HG02840 (cell line): ENCODE measurements around the gene SMLR1.
"Not testable (repeated sequence)": the region's sequence is repeated elsewhere in the genome, so short reads cannot be mapped to it uniquely, and the experiment has no call there.

Experiments used
- ATAC-seq: cut with Tn5 transposase; IDR thresholded peaks from one replicate; pipeline ENCODE4 v1.9.1; 2021; ENCODE audit warnings: mild to moderate bottlenecking, moderate library complexity, moderate number of reproducible peaks; ENCODE audit not compliant: unreplicated experiment, low FRiP score

The SMLR1 gene

DNA sequence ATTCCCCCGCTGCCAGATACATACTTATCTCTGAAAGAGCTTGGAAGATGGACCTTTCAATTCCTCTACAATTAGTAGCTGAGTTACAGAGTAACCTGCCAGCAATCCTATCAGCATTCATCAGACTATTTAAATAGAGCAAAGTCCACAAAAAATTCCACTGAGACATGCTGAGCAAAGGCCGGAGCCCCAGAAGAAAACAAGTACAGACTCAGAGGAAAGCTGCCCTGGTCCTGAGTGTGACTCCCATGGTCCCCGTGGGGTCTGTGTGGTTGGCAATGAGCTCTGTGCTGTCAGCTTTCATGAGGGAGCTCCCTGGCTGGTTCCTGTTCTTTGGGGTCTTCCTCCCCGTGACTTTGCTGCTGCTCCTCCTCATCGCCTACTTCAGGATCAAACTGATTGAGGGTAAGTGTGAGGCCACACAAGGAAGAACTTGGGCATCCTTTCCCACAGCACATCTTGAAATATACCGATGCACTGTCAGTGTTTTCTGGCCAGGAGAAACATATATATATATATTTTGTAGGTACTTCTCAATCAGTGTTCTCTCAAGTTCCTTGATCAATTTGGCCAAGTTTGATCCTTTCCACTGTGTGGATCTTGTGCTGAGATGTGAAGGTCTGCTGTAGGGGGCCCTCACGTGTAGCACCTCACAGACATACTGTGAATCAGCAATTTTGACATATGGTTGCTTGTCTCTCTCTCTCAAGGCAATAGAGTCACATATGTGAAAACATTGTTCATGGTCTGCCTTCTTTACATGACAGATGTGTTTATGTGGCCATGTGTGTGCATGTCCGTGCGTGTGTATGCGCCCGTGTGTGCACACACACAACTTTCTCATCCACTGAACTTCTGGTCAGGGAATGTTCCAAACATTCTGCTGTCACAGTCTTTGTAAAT, at the start of gene SMLR1:
TSS of gene SMLR1 (plus strand) at position 160 of the 903 bp plus-strand sequence. CDS start at position 168, 8 bp downstream.
- no peak for ATAC-seq

DNA sequence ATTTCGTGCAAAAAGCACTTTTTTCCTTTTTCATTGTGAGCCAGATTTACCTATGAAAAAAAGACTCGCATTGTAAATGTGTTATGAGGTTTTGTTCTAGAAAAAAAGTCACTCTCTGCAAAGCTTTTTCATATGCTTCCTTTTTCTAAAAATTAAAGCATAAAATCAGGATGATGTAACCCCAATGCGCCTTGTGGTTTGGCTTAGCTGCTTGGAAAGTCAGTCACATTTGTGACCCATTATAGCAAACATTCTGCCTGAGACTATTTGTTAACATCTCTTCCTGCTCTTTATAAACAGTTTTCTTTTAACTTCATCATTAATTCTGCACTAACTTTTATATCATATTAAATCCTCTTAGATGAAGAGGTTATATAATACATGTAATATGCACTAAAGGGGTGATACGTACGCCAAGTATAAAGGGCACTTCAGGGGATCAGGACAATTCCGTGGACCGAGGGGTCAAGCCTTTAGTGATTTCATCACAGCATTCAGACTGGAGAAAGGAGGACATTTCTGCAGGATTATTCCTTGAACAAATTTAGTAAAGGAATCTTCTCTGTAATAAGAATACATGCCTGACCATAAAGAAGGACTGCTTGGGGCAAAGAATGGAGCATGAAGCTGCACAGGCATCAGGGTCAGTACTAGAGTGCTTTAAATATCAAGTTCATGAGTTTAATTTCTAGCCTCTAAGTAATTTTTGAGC, 48.1 kb upstream of the SMLR1 start:
- no peak for ATAC-seq

DNA sequence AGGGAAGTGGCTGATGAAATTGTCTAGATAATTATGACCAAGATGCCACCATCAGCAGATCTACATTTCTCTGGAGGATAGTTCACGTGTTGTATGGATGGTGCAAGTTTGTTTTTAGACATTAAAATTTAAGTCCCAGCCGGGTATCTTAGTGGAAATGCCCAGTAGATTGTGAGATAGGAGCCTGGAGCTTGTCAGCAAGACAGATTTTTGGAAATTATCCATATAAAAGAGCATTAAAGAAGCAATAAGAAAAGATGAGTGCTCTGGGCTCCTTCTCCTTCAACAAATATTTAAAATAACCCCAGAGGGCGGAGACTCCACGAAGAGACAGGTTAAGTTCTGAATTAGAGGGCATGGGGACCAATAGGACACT, 47.6 kb upstream of the SMLR1 start:
- ATAC-seq, result no peak

DNA sequence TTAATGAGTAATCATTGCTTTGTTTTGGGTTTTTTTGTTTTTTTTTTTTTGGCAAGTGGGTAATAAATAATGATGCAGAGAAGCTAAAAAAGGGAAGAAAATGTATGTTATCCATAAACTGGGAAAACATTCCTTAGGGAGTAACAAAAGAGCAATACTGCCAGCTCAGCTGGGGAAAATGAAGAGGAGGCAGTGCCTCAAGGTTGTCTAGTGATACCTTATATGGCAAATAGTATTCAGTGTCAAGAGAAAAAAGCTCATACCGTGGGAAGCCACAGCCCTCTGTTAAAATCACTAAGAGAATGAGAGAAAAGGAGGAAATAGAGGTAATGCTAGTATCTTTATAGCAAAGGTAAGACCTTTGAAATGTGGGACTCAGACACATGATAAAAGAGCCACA, 47.1 kb upstream of the SMLR1 start:
- ATAC-seq, result no peak

DNA sequence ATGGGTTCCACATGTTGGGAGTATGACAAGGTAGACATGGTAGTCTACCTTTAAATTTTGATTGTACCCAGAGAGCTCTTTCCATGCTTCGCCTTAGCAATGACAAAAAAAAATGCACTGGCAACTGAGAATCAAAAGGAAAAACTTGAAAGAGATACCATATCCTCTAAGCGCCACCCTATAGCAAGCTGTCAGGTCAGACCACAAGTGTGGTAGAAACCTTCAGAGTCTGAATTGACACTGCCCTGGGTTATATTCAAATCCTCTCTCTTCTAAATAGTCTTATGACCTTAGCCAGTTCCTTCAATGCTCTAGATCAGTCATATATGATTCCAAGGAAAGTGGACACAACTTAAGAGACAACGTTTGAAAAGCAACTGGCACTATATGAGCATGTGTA, 45.6 kb upstream of the SMLR1 start:
- no peak for ATAC-seq

DNA sequence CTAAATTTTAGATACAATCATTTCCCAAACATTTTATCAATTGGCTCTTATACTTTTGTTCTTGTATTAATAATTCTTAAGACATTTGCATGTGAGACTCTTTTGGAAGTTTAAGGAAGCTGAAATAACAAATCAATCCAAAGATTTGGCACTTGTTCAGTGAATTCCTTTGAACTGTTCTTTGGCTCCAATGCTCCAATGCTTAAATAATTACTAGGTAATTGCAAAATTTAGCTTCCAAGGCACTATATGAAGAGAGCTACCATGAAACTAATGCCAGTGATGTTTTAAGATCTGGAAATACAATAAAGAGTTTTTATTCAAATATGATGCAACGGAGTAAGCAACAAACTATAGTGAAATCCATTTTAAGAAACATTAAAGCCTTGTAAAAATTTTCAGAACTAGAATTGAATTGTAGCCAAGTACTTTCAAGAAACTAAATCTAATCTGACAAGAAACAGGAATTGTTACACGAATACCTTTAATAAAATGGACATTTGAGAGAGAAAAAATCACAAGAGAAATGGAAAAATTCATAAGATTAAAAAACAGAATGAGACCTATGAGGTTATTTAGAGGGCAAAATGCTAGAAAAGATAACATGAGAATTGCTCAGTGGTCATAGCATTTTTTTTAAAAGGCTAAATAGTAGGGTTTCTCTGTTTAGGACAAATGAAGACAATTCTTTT, 43.6 kb upstream of the SMLR1 start:
- no peak for ATAC-seq

DNA sequence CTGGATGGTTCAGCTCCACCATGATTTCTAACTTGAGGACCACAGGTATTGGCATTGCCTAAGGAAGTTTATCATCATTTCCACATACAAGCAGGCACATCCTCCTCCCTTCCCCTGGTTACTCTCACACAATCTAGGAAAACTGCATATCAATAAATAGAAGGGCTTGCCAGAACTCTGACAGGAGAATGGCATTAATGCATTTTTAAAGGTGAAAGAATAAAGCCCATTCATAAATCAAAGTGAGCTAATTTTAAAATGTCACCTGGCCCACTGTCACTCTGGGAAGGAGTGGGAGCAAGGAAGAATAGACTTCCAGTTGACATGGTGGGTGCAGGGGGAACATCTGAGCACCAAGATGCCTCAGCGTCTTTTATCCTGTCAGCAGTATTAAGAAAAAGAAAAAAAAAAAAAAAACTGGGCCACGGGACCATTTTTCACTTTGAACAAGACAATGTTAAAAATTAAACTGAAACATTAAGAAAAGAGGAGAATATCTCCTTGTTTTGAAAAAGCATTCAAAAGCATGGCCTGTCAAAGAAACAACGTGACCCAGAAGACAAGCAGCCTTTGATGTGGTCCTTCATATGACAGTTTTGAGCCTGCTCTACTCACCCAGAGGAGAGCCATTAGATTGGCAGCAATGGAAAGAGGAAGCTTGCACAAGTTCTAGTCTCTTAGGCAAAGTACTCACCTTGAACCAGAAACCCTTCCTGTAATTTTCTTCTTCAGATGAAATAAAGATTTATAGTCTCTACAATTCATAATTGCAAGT, 39.3 kb upstream of the SMLR1 start:
- ATAC-seq, result no peak

DNA sequence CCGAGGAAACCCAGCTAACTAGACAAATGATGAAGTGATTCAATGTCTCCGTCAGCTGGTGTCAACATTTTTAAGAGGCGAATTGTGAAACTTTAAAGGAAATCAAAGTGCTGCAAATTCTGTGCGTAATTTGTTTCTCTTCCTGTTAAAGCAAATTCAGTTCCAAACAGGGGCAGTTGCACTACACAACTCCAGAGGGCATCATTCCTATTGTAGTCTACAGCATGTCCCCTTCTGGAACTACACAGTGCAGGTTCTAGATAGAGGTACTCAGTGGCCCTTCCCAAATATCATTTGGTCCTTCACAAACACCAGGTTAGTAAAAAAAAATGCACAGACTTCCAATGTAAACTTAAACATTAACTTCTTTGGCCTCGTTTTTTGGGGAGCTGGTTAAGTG, 38.3 kb upstream of the SMLR1 start:
- no peak for ATAC-seq

DNA sequence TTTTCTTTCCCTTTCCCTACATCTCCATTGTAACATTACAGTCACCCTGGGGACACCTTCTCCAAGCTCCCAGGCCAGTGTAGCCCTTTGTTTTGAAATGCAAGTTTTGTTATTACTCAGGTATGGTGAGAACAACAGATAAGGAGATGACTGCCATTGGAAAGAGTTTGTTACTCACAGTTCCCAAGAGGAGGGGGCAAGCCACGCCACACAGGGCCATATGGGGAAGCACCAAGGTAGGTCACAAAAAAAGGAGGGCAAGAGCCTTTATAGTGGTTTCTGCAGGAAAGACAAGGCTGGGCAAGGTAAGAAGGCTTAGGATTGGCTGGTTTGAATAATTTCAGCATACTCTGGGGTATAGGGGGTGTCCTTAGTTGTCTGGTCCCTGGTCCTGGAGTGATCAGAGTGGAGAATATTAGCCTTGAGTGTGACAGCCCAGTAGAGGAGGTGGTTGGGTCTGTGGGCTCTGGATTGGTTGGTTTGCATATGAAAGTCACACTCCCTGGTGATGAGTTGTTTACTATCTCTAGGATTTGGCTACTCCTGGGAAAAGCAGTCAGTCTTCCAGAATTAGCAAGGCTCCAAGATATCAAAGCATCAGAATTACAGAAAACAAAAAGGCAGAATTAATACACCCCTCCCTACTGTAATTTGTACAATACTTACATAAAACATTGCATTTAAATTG, 33.1 kb upstream of the SMLR1 start:
- no peak for ATAC-seq

DNA sequence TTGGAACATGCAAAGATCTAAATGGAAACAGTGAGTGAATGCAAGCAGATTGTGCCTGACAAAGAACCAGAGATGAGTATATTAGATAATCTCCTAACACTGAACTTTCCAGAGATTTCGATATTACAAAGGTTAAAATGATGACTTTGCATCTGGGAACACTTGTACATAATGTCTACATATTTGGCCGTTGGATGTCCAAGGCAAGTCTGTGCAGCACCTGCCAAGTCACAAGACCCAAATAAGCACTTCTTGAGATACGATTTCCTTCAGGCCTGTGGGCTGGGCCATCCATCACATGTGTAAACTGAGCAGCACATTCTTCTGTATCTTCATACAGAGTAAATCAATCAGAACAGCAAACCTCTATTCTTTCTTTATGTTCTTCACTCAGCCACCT, 32.5 kb upstream of the SMLR1 start:
- no peak for ATAC-seq

DNA sequence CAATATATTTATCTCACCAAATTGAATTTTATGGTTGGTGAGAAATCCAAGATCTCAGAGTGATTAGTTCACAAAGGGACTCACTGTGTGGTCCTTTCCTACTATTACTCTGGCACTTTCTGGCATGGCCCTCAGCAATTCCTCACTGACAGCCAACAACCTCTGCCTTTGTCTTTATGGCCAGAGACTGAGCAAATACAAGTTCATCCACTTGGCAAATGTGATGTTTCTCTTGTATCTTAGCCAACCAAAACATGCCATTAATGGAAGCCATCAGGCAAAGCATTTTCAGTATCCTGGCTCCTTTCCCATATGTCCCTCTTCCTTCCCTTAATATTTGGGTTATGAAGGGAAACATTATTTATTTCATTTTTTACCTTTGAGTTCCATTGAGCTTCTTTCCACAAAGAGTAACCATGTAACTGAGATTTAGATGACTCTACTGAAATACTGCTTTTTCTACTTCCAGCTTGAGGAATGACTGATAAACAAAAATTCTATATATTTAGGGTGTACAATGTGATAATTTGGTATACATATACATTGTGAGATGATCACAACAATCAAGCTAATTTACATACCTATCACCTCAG, 30.8 kb upstream of the SMLR1 start:
- no peak for ATAC-seq

DNA sequence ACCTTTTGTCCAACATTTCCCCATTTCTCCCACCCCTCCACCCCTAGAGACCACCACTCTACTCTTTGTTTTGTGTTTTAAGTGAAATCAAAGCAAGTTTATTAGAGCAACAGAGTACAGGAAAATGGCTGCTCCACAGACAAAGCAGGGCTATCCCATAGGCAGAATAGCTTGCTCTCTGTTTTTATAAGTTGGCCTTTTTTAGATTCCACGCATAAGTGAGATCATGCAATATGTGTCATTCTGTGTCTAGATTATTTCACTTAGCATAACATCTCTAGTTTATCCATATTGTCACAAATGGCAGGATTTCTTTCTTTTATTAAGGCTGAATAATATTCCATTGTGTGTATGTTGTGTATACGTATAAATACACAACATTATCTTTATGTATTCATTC, 30.1 kb upstream of the SMLR1 start:
- no peak for ATAC-seq

DNA sequence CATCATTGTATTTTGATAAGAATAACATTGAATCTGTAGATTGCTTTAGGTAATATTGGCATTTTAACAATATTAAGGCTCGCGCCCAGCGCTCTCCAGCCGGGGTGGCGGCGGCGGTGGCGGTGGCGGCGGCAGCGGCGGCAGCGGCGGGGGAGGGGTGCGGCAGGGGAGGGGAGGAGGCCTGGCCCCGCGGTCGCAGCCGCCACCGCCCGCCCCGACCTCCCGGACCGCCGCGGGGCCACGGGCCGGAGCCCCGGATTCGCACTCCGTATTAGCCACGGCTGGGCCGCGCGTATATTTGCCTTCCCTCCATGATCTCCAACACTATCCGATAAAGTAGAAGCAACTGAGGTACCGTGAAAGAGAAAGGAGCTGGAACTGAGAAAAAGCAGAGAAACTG, 25.8 kb upstream of the SMLR1 start:
- ATAC-seq, result not testable (repeated sequence)

DNA sequence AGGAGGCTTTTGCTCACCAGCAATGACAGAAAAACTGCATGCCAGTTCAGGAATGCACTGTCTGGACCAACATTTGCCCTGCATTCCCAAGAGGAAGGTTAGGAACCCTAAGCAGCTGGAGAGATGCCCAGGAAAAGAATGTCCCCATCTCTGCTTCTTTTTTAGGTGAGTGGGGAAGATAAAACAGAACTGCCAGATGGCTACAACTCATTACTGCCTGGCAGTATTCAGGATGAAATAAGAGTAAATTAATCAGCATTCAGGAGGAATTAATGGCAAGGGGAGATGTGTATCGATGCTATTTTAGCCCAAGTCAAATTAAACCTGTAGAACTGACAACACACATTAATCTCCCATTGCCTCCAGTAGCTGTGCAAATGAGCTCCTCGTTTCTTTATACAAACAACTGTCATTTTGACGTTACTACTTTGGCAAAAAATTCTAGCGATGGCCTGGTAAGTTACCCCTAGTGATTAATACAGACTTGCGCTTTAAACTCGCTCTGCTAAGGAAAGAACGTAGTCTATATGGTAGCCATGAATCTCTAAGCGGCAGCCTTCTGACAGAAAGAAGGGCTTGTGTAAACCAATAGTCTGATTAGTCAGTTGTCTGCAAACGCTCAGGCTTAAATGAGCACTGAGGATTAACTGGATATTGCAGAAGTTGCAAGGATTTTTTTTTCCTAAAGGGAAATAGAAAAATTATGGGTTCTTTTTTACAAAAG, 16.7 kb upstream of the SMLR1 start:
- no peak for ATAC-seq

DNA sequence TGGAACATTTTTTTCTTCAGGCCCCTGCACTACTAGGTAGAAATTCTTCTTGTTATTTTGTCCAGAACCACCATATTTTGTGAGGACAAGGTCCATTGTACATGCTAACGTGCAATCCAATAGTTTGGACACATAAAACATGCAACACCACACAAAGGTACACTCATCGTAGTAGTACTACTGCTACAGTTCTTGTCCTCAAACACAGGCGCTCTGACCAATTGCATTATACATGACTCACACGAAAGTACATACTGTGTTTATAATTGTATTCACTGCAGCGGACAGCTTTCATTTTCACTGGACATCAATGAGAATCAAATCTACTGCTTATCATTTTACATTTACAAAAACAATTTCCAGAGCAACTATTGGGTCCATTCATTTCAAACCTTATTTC, 15.3 kb upstream of the SMLR1 start:
- no peak for ATAC-seq

DNA sequence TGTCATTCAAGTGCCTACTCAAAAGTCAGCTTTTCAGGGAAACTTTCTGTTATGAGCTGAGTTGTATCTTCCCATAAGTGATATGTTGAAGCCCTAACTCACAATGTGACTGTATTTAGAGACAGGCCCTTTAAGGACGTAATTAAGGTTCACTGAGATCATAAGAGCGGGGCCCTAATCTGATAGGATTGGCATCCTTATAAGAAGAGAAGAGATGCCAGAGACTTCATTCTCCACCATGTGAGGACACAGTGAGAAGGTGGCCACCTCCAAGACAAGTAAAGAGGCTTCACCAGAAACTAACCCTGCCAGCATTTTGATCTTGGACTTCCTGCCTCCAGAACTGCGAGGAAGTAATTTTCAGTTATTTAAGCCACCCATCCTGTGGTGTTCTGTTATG, 12.7 kb upstream of the SMLR1 start:
- no peak for ATAC-seq

DNA sequence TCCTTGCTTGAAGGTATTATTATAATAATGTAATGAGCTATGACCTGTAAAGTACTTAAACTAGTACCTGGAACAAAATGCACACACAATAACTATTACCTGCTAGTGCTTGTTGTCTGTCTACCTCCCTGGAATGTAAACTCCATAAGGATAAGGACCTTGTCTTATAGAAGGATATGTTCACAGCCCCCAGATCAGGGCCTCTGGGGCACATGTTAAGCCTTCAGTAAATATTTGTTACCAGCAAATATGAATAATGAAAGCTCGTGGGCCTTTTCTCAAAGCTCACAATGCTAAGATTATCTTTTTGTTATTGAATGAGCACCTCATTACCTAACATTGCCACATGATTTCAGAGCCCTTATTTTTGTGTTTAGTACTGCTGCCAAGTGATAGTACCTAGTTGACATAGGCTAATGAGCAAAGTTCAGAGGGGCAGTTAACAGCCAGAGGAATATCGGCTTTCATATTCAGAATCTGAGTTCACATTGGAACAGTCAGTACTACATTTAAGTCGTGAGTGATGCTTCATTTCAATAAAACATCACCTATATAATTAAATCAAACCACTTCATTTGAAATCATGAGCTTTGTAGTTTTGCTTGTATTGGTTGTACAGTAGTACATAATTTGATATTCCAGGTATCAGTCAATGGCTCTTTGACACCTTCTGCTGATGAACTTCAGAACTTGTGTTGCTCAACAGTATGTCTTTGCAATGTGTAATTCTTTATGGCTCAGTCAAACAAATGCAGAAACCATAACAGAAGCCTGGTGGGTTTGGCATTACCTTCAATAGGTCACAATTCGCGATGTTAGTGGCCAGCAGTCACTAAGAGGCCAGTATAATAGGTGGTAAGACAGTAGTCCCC, 11.8 kb upstream of the SMLR1 start:
- ATAC-seq, result no peak

DNA sequence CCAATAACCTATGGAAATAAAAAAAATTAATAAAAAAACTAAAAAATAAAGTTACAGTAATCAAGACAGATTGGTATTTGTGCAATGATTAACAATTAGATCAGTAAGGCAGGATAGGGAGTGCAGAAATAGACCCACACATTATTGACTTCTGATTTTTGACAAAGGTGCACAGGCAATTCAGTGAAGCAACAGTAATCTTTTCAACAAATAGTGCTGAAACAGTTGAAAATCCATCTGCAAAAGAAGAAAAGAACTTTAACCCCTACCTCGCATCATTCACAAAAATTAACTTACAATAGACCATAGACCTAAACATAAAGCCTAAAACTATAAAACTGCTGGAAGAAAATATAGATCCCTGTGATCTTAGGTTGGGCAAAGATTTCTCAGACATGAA, 4.5 kb upstream of the SMLR1 start:
- no peak for ATAC-seq
